Endothelial cell of umbilical vein (primary cell): ENCODE data around the gene LARP1B. TPM values are rescaled to one million over a fixed set of nuclear protein-coding genes. Genes with fewer than 3 reads are reported as not detected.

ENCODE experiments used
- BruUV-seq: library from RNA; stranded (reverse); fragments of 400-500 nt; replicated peaks from 2 replicates; lab custom pipeline; 2021; lab: Mats Ljungman, UMichigan
- CTCF ChIA-PET: fragments of 300-600, 350-600 bp; sonication (Branson Sonifier 250); formaldehyde crosslinking; loops from one replicate; lab custom pipeline; 2021; ENCODE audit warnings: antibody characterized with exemption, inconsistent platforms; lab: Charles Lee
- POLR2A ChIA-PET: fragments of 300-600, 350-600 bp; sonication (Branson Sonifier 250); formaldehyde crosslinking; loops from one replicate; lab custom pipeline; 2021; ENCODE audit warnings: antibody characterized with exemption, inconsistent platforms; lab: Charles Lee
- DNase-seq: peaks from one replicate; pipeline ENCODE4 v3.0.0-alpha.2; 2011; ENCODE audit warnings: low read depth, low spot score
- FAIRE-seq: peaks from 2 replicates; lab custom pipeline; 2011; peaks lifted over from hg19 to GRCh38; lab: Jason Lieb, UNC
- H2AFZ ChIP-seq: 2 replicates; pipeline ENCODE4 v1.6.0; 2012; ENCODE audit warnings: low read depth, low read length, control low read depth, inconsistent platforms
- H3K27ac ChIP-seq: 2 replicates; pipeline ENCODE4 v1.5.1; 2011; ENCODE audit warnings: low read depth, mild to moderate bottlenecking, control low read depth, low read length, moderate library complexity; ENCODE audit not compliant: insufficient read depth
- H3K27me3 ChIP-seq, 2 experiments: 2 replicates each; pipeline versions ENCODE4 v1.6.0 to v1.6.1; 2011; ENCODE audit warnings: low read length in 2 of 2, mixed read lengths in 1 of 2; ENCODE audit not compliant: control insufficient read depth in 2 of 2, insufficient read depth in 2 of 2
- H3K36me3 ChIP-seq, 2 experiments: 2 replicates in 1 of 2; 3 replicates in 1 of 2; pipeline ENCODE4 v1.5.1; 2011; ENCODE audit warnings: low read length in 2 of 2, mild to moderate bottlenecking in 1 of 2, moderate library complexity in 1 of 2; ENCODE audit not compliant: control insufficient read depth in 2 of 2, insufficient read depth in 2 of 2; ENCODE audit errors: extremely low read depth in 1 of 2
- H3K4me1 ChIP-seq: 3 replicates; pipeline ENCODE4 v1.5.1; 2011; ENCODE audit warnings: mild to moderate bottlenecking, low read length; ENCODE audit not compliant: control insufficient read depth, insufficient read depth; ENCODE audit errors: extremely low read depth
- H3K4me2 ChIP-seq: 2 replicates; pipeline ENCODE4 v1.6.1; 2011; ENCODE audit warnings: low read length, control low read depth, mixed read lengths; ENCODE audit not compliant: insufficient read depth
- H3K4me3 ChIP-seq, 3 experiments: fragments of 200-600 bp in 1 of 3; sonication (generic), shearing (Covaris generic) in 1 of 3; replicated peaks in 1 of 3; 2 replicates each; pipeline ENCODE4 v1.5.1; 2011 to 2016; ENCODE audit warnings: control low read depth in 3 of 3, low read length in 3 of 3, mild to moderate bottlenecking in 2 of 3, inconsistent platforms in 1 of 3, low read depth in 1 of 3, moderate library complexity in 1 of 3; ENCODE audit not compliant: insufficient read depth in 1 of 3
- H3K79me2 ChIP-seq: 2 replicates; pipeline ENCODE4 v1.6.0; 2012; ENCODE audit warnings: low read length, inconsistent platforms; ENCODE audit not compliant: control insufficient read depth, insufficient read depth
- H3K9ac ChIP-seq: replicated peaks from 2 replicates; pipeline ENCODE3; 2011; ENCODE audit warnings: low read length, control low read depth; ENCODE audit not compliant: insufficient read depth; ENCODE audit errors: extremely low read depth
- H3K9me1 ChIP-seq: replicated peaks from 3 replicates; pipeline ENCODE4 v1.6.0; 2011; ENCODE audit warnings: mild to moderate bottlenecking, low read length; ENCODE audit not compliant: control insufficient read depth, insufficient read depth; ENCODE audit errors: extremely low read depth
- H3K9me3 ChIP-seq: replicated peaks from 2 replicates; pipeline ENCODE4 v1.5.1; 2012; ENCODE audit warnings: low read length, inconsistent platforms; ENCODE audit not compliant: control insufficient read depth, insufficient read depth
- H4K20me1 ChIP-seq: replicated peaks from 2 replicates; pipeline ENCODE3; 2011; ENCODE audit warnings: mild to moderate bottlenecking, low read length; ENCODE audit not compliant: control insufficient read depth, insufficient read depth; ENCODE audit errors: extremely low read depth
- EZH2 ChIP-seq: IDR thresholded peaks from 2 replicates; pipeline ENCODE4 v1.6.1; 2012; ENCODE audit warnings: borderline replicate concordance, low read depth, mild to moderate bottlenecking, moderate library complexity, low read length, inconsistent platforms; ENCODE audit not compliant: severe bottlenecking
- FOS ChIP-seq: IDR thresholded peaks from 2 replicates; pipeline ENCODE4 v1.6.1; 2011; ENCODE audit warnings: mild to moderate bottlenecking, low read length, moderate library complexity, borderline replicate concordance; ENCODE audit not compliant: insufficient read depth
- GATA2 ChIP-seq: IDR thresholded peaks from 2 replicates; pipeline ENCODE4 v1.7.0; 2011; ENCODE audit warnings: low read depth, mild to moderate bottlenecking, moderate library complexity, mixed read lengths, low read length; ENCODE audit not compliant: insufficient read length, insufficient read depth
- JUN ChIP-seq: IDR thresholded peaks from 2 replicates; pipeline ENCODE4 v1.6.1; 2011; ENCODE audit warnings: borderline replicate concordance, low read depth; ENCODE audit not compliant: insufficient read length, insufficient read depth
- POLR2AphosphoS5 ChIP-seq: IDR thresholded peaks from 2 replicates; pipeline ENCODE4 v1.6.1; 2012; ENCODE audit warnings: low read depth, mild to moderate bottlenecking, control low read depth, low read length, moderate library complexity; ENCODE audit not compliant: insufficient read depth
- dilution Hi-C: fragments of 300-500 bp; cut with MboI; formaldehyde crosslinking; loops from one replicate; pipeline ENCODE4 v1.15.0; 2019; ENCODE audit warnings: low sequenced_read_pairs; ENCODE audit not compliant: extremely low pct_ligation_motif_present
- intact Hi-C: fragments of 100-400 bp; cut with micrococcal nuclease; formaldehyde crosslinking; loops from one replicate; pipeline ENCODE4 v1.10.0; 2022
- polyA plus RNA-seq, 4 experiments: library from polyadenylated mRNA; depleted of rRNA in 3 of 4; stranded (reverse) in 3 of 4; unstranded in 1 of 4; fragments of >200 nt; gene quantifications; 2 replicates each; pipeline versions ENCODE4 v1.2.1 to v1.2.3, GENCODE V29; 2011 to 2012; ENCODE audit warnings: missing spikeins in 1 of 4
- total RNA-seq: library from RNA; stranded (reverse); gene quantifications from 2 replicates; pipeline ENCODE4 v1.2.3, GENCODE V29; 2021
- TF ChIP-seq, protein P1 (sequence below), 2 donors: IDR thresholded peaks; 1 replicate in 1 of 2; 2 replicates in 1 of 2; pipeline ENCODE4 v1.5.1; 2011; ENCODE audit warnings: low read length in 2 of 2, mild to moderate bottlenecking in 2 of 2, moderate library complexity in 2 of 2, control low read depth in 1 of 2, inconsistent platforms in 1 of 2, low read depth in 1 of 2; ENCODE audit not compliant: insufficient read depth in 1 of 2; ENCODE audit errors: extremely low read depth in 1 of 2
- TF ChIP-seq, protein P2 (sequence below): IDR thresholded peaks from 2 replicates; pipeline ENCODE4 v1.6.1; 2011; ENCODE audit not compliant: insufficient read depth, insufficient read length

LARP1B gene
- total and polyA plus RNA-seq, 2 donors (not counting 3 experiments of a cell fraction or from before 2014, with no cell fraction given), result 7.3 to 28.8 TPM

DNA sequence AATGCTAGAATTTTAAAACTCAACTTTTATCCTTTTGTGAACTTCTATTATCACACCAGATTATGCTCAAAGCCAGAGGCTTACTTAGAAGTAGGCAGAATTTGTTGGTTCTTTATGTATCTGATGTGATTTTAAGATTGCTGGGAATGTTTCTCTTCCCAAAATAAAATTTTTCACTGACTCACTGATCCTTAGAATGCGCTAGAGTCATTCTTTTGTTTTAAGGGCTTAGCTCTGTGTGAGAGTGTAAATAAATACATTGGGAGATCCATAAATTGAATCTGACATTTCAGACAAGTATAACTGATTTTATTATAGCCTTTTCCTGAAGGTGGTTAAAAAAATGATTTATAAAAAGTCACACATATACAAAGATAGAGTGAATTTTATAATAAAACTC lies 101.3 kb downstream of the LARP1B start:
- peak overlapping the region; percentile 98 for H3K4me2 ChIP-seq
- H3K27me3 ChIP-seq, result no peaks in the 10 kb centered on the region
- FAIRE-seq (peak; percentile 4), DNase-seq (peak; percentile 79)
- H3K9me3 ChIP-seq, result no peaks in the 10 kb centered on the region
- H3K79me2 ChIP-seq, result no peaks in the 10 kb centered on the region
- intact Hi-C loops, result loop anchor here (1.0 to 5.0 kb wide), 6 partner anchors 94 to 380 kb away; partner anchors contain the start of genes HSPA4L and PLK4
- peaks cover 60% of the 10 kb centered on the region for H3K4me1 ChIP-seq
- dilution Hi-C loops, result no loop called here
- no peaks in the 10 kb centered on the region for H3K9me1 ChIP-seq
- ChIA-PET CTCF (interaction anchor here (2.1 kb wide), 1 partner anchor 93 kb away, joined by 9 read pairs; no protein-coding TSS in a partner anchor), POLR2A (no interaction called here)
- H3K27ac ChIP-seq, result peak overlapping the region; percentile 99
- no peak overlapping the region for H2AFZ ChIP-seq
- TF ChIP-seq, protein P1, sequence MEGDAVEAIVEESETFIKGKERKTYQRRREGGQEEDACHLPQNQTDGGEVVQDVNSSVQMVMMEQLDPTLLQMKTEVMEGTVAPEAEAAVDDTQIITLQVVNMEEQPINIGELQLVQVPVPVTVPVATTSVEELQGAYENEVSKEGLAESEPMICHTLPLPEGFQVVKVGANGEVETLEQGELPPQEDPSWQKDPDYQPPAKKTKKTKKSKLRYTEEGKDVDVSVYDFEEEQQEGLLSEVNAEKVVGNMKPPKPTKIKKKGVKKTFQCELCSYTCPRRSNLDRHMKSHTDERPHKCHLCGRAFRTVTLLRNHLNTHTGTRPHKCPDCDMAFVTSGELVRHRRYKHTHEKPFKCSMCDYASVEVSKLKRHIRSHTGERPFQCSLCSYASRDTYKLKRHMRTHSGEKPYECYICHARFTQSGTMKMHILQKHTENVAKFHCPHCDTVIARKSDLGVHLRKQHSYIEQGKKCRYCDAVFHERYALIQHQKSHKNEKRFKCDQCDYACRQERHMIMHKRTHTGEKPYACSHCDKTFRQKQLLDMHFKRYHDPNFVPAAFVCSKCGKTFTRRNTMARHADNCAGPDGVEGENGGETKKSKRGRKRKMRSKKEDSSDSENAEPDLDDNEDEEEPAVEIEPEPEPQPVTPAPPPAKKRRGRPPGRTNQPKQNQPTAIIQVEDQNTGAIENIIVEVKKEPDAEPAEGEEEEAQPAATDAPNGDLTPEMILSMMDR (IDR thresholded peaks at IDR 0.05; ENCODE audit: extremely low read depth in 1 of 2, insufficient read depth in 1 of 2, low read depth in 1 of 2, low read length in 2 of 2), result no peak
- TF ChIP-seq FOS (peak; percentile 37), GATA2 (no peak), POLR2AphosphoS5 (no peak), EZH2 (no peak), JUN (peak; percentile 57)
- TF ChIP-seq, protein P2, sequence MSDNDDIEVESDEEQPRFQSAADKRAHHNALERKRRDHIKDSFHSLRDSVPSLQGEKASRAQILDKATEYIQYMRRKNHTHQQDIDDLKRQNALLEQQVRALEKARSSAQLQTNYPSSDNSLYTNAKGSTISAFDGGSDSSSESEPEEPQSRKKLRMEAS, result no peak
- H4K20me1 ChIP-seq, result no peaks in the 10 kb centered on the region
- BruUV-seq, result no TSS peak
- H3K4me3 ChIP-seq, result peak overlapping the region in 1 of 3 experiments; percentile 48
- H3K9ac ChIP-seq, result peak overlapping the region; percentile 86
- no peaks in the 10 kb centered on the region for H3K36me3 ChIP-seq
